ENCODE data around the gene GABRP.

DNA sequence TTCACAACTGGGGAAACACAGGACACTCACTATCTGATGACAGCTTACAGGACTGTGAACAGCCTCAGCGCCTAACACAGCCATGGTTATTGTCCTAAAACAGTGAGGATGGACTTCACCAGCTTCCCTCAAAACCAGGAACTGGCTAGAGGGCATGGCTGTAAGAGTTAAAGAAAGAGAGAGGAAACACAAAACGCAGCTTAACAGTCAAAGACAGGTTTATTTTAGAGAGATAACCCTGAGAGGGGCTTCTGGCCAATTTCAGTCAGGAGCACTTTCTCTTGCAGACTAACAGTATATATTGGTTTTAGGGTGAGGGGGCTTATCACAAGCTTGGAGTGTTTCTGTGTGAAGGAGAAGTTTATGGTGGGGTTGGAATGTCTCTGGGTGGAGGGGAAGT lies 42.6 kb downstream of the GABRP start:
- TF ChIP-seq POLR2AphosphoS5 (IDR thresholded peaks at IDR 0.05; ENCODE audit: low read depth, low read length), result no peak
- TF ChIP-seq POLR2A (IDR thresholded peaks at IDR 0.05; ENCODE audit: low read depth, low read length), result no peak
